GM12873 (cell line): Measurements from ENCODE around the gene STAB2.

ENCODE experiments used
- CTCF ChIP-seq: IDR thresholded peaks from 2 replicates; pipeline ENCODE4 v1.5.1; 2012; ENCODE audit warnings: low read depth, mild to moderate bottlenecking, moderate library complexity, low read length, control low read depth; ENCODE audit not compliant: insufficient read depth; ENCODE audit errors: missing control alignments

STAB2 gene

DNA sequence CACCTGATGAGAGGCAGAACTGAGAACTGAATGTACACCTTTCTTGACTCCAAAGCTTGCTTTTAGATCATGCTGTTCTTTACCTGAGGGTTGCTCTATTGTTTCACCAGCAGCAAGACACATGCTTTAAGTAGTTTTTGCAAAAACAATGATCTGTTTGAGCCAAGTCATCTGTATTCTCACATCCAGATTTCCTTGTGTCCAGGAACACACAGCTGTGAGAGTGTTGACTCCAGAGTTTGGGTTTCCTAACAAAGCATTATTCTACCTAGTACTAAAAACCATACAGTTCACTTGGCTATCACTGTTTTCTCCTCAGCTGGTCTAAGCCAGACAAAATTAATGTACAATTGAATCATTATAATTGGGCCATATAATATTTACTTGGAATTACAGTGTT lies 120.4 kb downstream of the STAB2 start:
- TF ChIP-seq CTCF, result no peak

- TF ChIP-seq CTCF, result no peak
Measured at GRCh38 chr12:103710544-103710943, 123.5 kb downstream of the STAB2 start.

GRCh38 chr12:103712216-103712615 lies 125.1 kb downstream of the STAB2 start:
- TF ChIP-seq CTCF, result no peak

DNA sequence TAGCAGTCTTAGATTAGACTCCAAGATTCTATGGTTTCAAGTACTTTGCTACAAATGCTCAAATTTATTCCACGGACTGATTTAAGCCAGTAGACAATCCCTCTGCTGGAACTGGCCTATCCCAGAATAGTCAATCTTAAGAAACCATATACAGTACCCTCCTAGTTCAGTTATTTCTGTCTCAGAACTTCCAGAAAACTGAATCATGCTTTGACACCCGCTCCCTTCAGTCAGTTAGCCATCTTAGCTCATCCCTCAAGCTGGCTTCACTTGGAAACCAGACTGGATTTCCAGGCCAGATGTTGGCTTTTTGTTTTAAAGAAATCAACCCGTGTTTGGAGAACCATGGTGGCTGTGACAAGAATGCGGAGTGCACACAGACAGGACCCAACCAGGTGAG lies 128.4 kb downstream of the STAB2 start:
- TF ChIP-seq CTCF, result no peak

- no peak for TF ChIP-seq CTCF
Measured at GRCh38 chr12:103716517-103717196, 129.6 kb downstream of the STAB2 start.

- no peak for TF ChIP-seq CTCF
Measured at GRCh38 chr12:103725398-103725797, 138.3 kb downstream of the STAB2 start.

DNA sequence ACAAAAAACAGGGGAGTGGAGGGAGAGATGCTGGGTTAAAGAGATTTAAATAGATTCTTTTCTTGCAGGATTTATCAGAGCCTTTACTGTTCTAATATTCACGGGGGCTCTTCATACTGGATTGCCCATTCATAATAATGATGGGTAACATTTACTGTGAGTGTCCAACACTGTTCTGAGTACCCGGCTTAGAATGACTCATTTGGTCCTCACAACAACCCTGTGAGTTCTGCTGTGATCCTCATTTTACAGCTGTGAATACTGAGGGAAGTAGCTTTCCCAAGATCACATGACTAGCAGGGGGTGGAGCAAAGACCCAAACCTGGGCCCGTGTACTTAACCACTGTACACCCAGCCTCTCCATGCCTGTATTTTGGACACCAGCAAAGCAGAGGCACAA lies 140.6 kb downstream of the STAB2 start:
- no peak for TF ChIP-seq CTCF
